Mesodermal cell (in vitro differentiated cells): ENCODE measurements around the gene RPRD1B.
A peak's percentile ranks its signal among the peaks of the same experiment; 100 is the strongest.

Experiments used
- H3K27ac ChIP-seq: 2 replicates; pipeline ENCODE4 v1.7.0; 2013; ENCODE audit warnings: mild to moderate bottlenecking, low read depth, low read length, moderate library complexity; ENCODE audit not compliant: severe bottlenecking
- H3K36me3 ChIP-seq: 2 replicates; pipeline ENCODE4 v1.7.1; 2013; ENCODE audit warnings: mild to moderate bottlenecking, low read length, moderate library complexity; ENCODE audit not compliant: control insufficient read depth, insufficient read depth
- H3K4me1 ChIP-seq: one replicate; pipeline ENCODE4 v1.7.1; 2013; ENCODE audit warnings: mild to moderate bottlenecking, low read length; ENCODE audit not compliant: insufficient read depth, control insufficient read depth, poor library complexity, severe bottlenecking
- H3K4me3 ChIP-seq: 2 replicates; pipeline ENCODE4 v1.7.0; 2013; ENCODE audit warnings: low read length, control low read depth, mild to moderate bottlenecking; ENCODE audit not compliant: insufficient read depth, poor library complexity, severe bottlenecking; ENCODE audit errors: extremely low read depth
- H3K9me3 ChIP-seq: 2 replicates; pipeline ENCODE4 v1.7.1; 2013; ENCODE audit warnings: mild to moderate bottlenecking, low read length, moderate library complexity; ENCODE audit not compliant: control insufficient read depth
- WGBS, 2 experiments: methylation state at CpG; one replicate each; pipeline ENCODE4 v1.1.5; 2013; ENCODE audit warnings: missing lambda C conversion rate in 2 of 2; ENCODE audit not compliant: insufficient coverage in 2 of 2; 5-methylcytosine and 5-hydroxymethylcytosine counted together

RPRD1B gene

DNA sequence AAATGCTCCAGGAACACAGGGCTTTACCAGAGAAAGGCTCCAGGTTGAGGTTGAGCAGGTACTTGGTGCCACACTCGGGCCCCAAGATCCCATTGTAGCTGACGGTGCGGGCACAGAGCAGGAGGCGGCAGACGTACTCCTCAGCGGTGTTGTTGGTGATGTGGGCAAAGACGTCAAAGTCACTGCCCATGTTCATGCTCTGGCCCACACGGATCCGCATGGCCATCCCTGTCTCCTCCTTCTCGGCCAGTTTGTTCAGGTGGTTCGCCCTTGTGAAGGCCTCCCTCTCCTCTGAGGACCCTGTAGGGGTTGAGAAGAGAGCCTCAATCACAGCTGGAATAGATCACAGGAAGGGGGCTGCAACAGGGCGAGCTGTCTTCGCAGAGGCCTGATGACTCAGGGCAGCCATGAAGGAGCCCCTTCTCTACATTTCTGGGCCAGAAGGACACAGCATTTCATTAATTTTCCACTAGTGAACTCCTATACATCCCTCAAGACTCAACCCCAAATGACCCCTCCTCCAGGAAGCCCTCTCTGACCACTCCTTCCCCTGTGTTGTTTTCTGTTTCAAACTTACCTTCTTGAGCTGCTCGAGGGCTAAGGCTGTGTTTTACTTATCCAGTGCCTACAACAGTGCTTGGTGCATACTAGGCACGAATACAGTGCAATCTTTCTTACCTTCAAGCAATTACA is 104.7 kb downstream of the RPRD1B start:
- WGBS, 2 experiments = 87 to 92% methylated on average over 12 to 15 of the region's 15 CpGs
- Histone ChIP-seq H3K27ac (no peak overlapping the region), H3K4me3 (no peak overlapping the region), H3K4me1 (peaks cover 50% of the 10 kb centered on the region), H3K9me3 (no peaks in the 10 kb centered on the region), H3K36me3 (peaks cover 60% of the 10 kb centered on the region)

DNA sequence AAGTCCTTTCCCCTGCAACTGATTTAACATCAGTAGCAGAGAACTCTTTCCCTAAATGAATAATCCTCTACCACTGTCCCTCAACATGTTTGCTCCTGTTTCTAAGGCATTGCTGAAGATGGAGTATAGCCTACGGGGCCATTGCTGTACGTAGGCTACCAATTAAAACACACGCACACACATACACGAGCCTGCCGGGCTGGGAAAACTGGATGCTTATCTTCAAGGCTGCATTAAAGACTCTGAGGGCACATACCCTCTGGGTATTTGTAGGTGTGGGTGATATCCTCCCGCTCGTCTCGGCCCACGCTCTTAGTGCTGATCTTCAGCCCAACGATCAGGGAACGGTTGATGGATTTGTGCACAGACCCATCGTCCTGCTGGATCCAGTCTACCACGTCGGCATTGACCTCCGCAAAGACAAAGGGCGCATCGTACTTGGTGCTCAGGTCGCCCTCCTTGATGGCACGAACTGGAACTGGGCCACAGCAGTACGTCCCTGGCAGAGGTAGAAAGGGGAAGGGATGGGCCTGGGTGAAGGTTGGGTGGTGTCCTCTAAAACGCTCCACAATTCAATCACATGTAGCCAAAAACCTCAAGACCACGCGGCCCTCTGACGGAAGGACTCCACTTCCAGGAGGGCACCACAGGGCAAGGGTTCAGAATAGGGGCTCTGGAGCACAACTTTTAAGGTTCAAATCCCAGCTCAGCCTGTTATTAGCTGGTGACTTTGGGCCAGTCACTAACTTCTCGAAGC is 105.8 kb downstream of the RPRD1B start:
- 97 to 98% methylated on average over 9 to 16 of the region's 25 CpGs for WGBS, 2 experiments
- H3K9me3 ChIP-seq = no peaks in the 10 kb centered on the region
- peaks cover 64% of the 10 kb centered on the region for H3K36me3 ChIP-seq
- H3K27ac ChIP-seq = no peak overlapping the region
- H3K4me1 ChIP-seq = peaks cover 54% of the 10 kb centered on the region
- H3K4me3 ChIP-seq = no peak overlapping the region

DNA sequence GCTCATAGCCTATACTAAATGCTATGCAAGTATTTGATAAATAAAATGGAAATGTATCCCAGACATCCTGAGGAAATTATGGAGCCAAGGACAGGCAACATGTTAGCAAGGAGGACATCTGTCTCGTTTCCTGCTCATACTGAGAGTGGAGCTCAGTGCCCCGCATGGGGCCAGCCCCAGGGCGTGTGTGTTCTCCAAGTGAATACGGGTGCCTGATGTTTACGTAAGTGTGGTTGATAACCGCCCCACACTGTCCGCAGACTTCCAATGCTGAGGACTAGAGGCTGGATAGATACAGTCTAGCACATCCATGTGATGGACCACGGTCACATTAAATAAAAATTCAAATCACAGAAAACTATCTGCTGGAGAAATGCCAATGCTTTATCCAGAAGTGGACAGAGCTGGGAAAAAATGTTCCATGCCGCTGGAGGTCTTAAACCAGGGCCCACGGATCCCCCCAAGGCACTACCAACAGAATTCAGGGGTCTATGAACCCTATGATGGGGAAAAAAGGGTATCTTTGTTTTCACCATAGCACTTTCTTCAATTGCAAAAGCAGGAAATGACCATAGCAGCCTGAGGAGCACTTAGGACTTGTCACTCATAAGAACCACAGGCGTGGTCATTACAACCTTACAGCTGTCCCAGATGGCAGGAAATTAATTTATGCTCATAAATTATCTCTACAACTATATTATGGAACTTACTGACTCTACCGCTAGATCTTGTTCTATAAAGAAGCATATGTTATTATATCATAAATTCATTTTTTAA is 106.6 kb downstream of the RPRD1B start:
- Histone ChIP-seq H3K4me1 (peaks cover 55% of the 10 kb centered on the region), H3K36me3 (peaks cover 70% of the 10 kb centered on the region), H3K4me3 (no peak overlapping the region), H3K27ac (peak overlapping the region; percentile 36), H3K9me3 (no peaks in the 10 kb centered on the region)
- WGBS, 2 experiments = 76 to 77% methylated on average over 7 to 9 of the region's 12 CpGs

DNA sequence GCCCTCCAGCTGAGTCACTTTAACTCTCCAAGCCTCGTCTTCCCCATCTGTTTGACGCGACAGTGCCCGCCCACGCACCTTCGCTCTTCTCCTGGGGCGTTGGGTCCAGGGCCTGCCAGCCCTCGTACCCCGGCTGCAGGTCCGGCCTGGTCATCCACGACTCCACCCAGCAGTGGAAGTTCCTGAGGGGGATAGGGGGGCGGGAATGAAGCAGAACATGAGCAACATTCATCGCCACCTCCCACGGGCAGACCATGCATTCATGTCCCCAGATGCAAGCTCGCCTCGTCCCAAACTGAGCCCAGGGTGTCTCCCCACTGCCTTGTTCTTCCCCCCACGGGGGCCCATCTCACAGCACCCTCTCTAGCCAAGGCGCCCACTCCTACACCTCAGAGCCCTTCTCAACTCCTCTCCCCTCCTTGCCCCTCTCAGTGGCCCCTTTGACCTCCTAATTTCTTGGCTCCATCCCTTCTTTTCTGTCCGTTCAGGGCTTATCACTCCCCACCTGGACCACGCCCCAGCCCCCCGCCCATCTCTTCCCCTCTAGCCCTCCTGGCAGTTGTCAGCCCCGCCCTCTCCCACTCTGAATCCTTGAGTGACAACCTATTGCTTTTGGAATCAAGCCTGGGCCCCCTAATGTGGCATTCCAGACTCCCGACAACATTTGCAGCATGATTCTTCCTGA is 107.8 kb downstream of the RPRD1B start:
- H3K4me1 ChIP-seq = peaks cover 45% of the 10 kb centered on the region
- H3K36me3 ChIP-seq = peaks cover 74% of the 10 kb centered on the region
- no peaks in the 10 kb centered on the region for H3K9me3 ChIP-seq
- 82 to 88% methylated on average over 15 to 16 of the region's 23 CpGs for WGBS, 2 experiments
- no peak overlapping the region for H3K4me3 ChIP-seq
- no peak overlapping the region for H3K27ac ChIP-seq
